NCI-H345 (cell line): ENCODE measurements around the gene TBC1D3.
"Not testable (repeated sequence)": the region's sequence is repeated elsewhere in the genome, so short reads cannot be mapped to it uniquely, and the experiment has no call there.

ENCODE experiments used
- DNase-seq: peaks from one replicate; lab custom pipeline; 2025; lab: John Stamatoyannopoulos, UW

TBC1D3 gene

DNA sequence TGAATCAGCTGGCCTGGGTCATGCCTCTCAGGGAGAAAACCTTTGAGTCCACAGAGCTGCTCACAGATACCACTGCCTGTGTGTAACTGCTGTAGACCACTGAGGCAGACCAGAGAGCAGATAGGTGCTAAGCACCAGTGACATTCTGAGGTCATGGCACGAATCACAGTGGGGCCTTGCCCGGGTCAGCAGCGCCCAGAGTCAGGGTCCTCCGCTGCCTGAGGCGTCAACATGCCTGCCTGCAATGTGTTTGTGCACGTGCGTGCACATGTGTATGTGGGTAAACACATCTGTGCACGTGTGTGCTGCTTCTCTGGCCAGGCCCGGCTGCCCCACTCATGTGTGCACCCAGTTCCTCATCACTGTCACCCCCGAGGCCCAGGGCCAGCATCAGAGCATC, at the start of gene TBC1D3:
Gene TBC1D3 (minus strand): TSS at position 101 of the 400 bp plus-strand sequence. CDS start 1,526 bp downstream, outside the sequence.
- not testable (repeated sequence) for DNase-seq

DNA sequence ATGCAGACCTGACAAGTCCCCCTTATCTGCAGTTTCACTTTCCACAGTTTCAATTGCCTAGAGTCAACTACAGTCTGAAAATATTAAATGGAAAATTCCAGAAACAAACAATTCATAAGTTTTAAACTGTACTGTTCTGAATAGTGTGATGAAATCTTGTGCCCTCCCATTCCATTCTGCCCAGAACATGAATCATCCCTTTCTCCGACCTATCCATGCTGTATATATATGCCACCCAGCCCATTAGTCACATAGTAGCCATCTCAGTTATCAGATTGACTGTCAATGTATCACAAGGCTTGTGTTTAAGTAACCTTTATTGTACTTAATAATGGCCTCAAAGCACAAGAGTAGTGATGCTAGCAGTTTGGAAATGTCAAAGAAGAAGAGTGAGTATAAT, 40.4 kb upstream of the TBC1D3 start:
- DNase-seq: not testable (repeated sequence)

DNA sequence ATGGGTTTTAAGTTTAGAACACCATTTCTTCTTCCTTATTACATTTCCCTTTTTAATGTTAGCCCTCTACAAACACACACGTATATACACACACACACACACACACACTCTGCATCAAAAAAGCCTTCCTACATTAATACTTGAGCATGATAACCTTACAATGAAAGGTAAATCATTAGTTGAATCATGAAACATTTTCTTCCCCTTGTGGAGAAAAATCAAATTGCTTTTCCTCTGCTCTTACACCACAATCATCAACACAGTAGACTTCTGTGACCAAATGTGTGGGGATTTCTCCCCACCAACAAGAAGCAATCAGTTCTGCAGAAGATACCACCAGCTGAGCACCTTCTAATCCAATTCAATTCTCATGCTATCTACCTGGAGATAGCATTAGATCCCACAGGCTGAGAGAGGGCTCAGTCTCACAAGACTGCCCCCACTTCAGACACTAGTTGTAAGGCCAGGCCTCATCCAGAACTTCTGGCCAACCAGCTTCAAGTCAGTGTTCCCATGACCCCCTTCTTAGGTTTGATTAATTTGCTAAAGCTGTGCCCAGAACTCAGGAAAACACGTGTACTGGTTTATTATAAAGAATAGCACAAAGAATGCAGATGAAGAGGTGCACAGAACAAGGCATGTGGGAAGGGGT, 33.6 kb upstream of the TBC1D3 start:
- not testable (repeated sequence) for DNase-seq

DNA sequence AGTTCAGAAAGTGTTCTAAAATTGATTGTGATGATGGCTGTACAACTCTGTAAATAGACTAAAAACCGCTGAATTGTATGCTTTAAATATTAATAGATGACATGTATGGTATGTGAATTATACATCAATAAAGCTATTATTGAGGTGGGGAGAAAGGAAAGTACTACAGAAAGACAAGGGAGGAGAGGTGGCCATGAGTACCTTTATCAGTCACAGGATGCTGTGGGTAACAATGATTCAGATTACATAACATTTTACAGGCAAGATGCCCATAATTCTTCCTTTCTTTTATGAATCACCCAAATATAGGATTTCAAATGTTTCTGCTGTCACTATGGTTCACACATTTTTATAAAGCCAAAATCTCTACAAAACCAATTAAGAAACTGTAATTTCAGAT, 28.5 kb upstream of the TBC1D3 start:
- DNase-seq: not testable (repeated sequence)

DNA sequence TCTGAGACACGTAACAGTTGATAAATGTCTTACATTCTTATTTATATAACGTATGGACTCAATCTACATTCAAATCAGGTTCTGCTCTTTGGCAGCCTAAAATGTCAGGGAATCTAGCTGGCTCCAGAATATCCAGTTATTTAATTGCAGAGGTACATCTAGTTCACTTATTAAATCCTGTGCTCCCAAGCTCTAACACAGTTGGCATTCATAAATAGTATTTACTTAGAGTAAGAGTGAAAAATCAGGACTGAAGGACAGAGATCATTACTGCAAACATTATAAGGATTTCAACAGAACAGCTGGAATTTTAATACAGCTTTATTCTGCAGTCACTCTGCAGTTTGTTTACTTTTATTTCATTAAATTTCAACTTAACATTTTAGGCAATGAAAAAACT, 7.9 kb upstream of the TBC1D3 start:
- DNase-seq: not testable (repeated sequence)

DNA sequence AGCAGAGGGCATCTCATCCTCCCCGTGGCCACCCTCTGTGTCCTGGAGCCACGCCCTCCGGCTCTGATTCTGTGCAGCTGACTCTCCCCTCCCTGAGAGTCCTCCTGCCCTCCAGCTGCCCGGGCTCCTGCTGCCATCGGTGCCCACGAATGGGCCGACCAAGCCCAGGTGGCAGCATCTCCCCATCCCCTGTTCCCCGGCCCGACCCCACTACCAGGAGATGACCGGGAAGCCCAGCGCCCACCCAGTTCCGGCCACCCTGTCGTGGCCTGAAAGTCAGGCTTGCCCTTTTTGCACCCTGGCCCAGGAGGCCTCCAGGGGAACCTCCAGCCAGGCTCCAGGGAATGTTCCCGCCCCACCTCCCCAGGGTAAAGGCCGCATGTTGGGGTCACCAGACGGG, 57.5 kb downstream of the TBC1D3 start:
- not testable (repeated sequence) for DNase-seq
